Karpas-422 (cell line): ENCODE results near the gene KRT72. TPM values are rescaled to one million over a fixed set of nuclear protein-coding genes. Genes with fewer than 3 reads are reported as not detected.

ENCODE experiments used
- DNase-seq: peaks from one replicate; pipeline ENCODE4 v3.0.0-alpha.2; 2015
- H2AFZ ChIP-seq: fragments of 200-600 bp; sonication (generic); 2 replicates; pipeline ENCODE4 v1.6.1; 2014; ENCODE audit warnings: antibody characterized with exemption, low read length, mixed read lengths
- H3K27ac ChIP-seq: fragments of 200-600 bp; sonication (generic); 2 replicates; pipeline ENCODE4 v1.5.1; 2014; ENCODE audit warnings: mild to moderate bottlenecking, low read length, moderate library complexity
- H3K27me3 ChIP-seq: fragments of 200-600 bp; sonication (generic); 2 replicates; pipeline ENCODE4 v1.6.1; 2014; ENCODE audit warnings: low read length, mixed read lengths
- H3K36me3 ChIP-seq: fragments of 200-600 bp; sonication (generic); 2 replicates; pipeline ENCODE4 v1.6.1; 2014; ENCODE audit warnings: low read length, mixed read lengths; ENCODE audit not compliant: insufficient read depth
- H3K4me1 ChIP-seq: fragments of 200-600 bp; sonication (generic); 2 replicates; pipeline ENCODE4 v1.6.1; 2014; ENCODE audit warnings: mild to moderate bottlenecking, low read length, mixed read lengths
- H3K4me2 ChIP-seq: fragments of 200-600 bp; sonication (generic); 2 replicates; pipeline ENCODE4 v1.6.1; 2014; ENCODE audit warnings: low read length, low read depth, mild to moderate bottlenecking; ENCODE audit not compliant: poor library complexity, severe bottlenecking
- H3K4me3 ChIP-seq: fragments of 200-600 bp; sonication (generic); 2 replicates; pipeline ENCODE4 v1.5.1; 2014; ENCODE audit warnings: mild to moderate bottlenecking, antibody characterized with exemption, low read length, mixed read lengths
- H3K79me2 ChIP-seq: fragments of 200-600 bp; sonication (generic); 2 replicates; pipeline ENCODE4 v1.6.1; 2014; ENCODE audit warnings: mild to moderate bottlenecking, low read length, mixed read lengths
- H3K9ac ChIP-seq: fragments of 200-600 bp; sonication (generic); 2 replicates; pipeline ENCODE4 v1.6.0; 2014; ENCODE audit warnings: low read length
- H3K9me2 ChIP-seq: fragments of 200-600 bp; sonication (generic), shearing (Covaris generic); replicated peaks from 2 replicates; pipeline ENCODE4 v1.6.0; 2014; ENCODE audit warnings: mild to moderate bottlenecking, low read length, moderate library complexity; ENCODE audit not compliant: insufficient read depth
- H3K9me3 ChIP-seq: fragments of 300-700, 200-600 bp; sonication (generic); 2 replicates; pipeline ENCODE4 v1.6.1; 2014; ENCODE audit warnings: low read length, mixed read lengths
- H4K20me1 ChIP-seq: fragments of 200-600 bp; sonication (generic); 2 replicates; pipeline ENCODE4 v1.6.1; 2014; ENCODE audit warnings: mild to moderate bottlenecking, antibody characterized with exemption, low read length, low read depth; ENCODE audit not compliant: insufficient read depth
- total RNA-seq: library from RNA; depleted of rRNA; stranded (reverse); fragments of >200 nt; shearing (Covaris generic); gene quantifications from 2 replicates; pipeline ENCODE4 v1.2.3, GENCODE V29; 2014; ENCODE audit warnings: low replicate concordance

KRT72 gene
- total RNA-seq, 1 experiment from 2014 or later, result not detected

DNA sequence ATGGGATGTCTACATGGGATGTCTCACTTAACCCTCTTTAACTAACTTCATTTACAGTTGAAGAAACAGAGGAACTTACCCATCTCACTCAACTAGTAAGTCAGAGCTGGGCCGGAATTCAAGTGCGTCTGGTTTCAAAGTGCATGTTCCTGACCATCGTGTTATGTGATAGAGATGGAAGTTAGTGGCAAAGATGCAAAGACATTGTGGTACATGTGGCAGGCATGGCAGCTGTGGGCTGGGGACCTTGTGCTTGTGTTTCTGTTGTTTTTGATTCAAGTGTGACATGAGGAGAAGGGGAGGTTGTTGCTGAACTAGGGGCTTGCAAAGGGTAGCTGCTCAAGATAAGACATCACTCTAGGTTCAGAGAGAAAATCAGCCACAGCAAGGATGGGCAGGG is 25.3 kb downstream of the KRT72 start:
- no peaks in the 10 kb centered on the region; the same call in 1 of the 2 replicates for H4K20me1 ChIP-seq
- H3K27ac ChIP-seq, result no peak overlapping the region
- H2AFZ ChIP-seq, result no peak overlapping the region
- H3K4me3 ChIP-seq, result no peak overlapping the region
- no peaks in the 10 kb centered on the region for H3K79me2 ChIP-seq
- peaks cover 10% of the 10 kb centered on the region for H3K4me1 ChIP-seq
- no peak overlapping the region for H3K4me2 ChIP-seq
- H3K9ac ChIP-seq, result no peak overlapping the region
- H3K27me3 ChIP-seq, result no peaks in the 10 kb centered on the region
- H3K36me3 ChIP-seq, result no peaks in the 10 kb centered on the region
- H3K9me3 ChIP-seq, result no peaks in the 10 kb centered on the region
- H3K9me2 ChIP-seq, result no peaks in the 10 kb centered on the region
- no peak for DNase-seq

DNA sequence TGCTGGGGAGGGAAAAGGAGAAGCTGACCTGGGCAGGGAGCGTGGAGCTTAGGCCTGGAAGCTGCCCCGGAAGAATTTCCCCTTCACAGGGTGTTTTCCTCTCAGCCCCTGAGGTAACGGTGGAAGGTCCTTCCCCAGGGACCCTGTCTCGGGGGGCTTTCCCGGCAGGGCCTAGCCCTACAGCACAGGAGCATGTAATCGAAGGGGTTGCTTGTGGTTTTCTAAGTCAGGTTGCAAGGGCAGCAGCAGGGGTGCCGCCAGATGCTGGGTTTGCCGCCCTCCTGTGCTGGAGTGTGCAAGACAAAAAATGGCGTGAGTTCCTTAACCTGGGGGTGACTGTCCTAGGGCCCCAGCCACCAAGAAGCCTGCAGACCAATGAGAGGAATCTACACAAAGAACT is 26.0 kb downstream of the KRT72 start:
- peaks cover 4% of the 10 kb centered on the region for H3K4me1 ChIP-seq
- no peaks in the 10 kb centered on the region for H3K9me2 ChIP-seq
- no peaks in the 10 kb centered on the region for H3K79me2 ChIP-seq
- H4K20me1 ChIP-seq, result no peaks in the 10 kb centered on the region; the same call in 1 of the 2 replicates
- H3K27ac ChIP-seq, result no peak overlapping the region
- no peak overlapping the region for H2AFZ ChIP-seq
- H3K9ac ChIP-seq, result no peak overlapping the region
- H3K36me3 ChIP-seq, result no peaks in the 10 kb centered on the region
- DNase-seq, result no peak
- H3K4me3 ChIP-seq, result no peak overlapping the region
- no peaks in the 10 kb centered on the region for H3K27me3 ChIP-seq
- no peaks in the 10 kb centered on the region for H3K9me3 ChIP-seq
- H3K4me2 ChIP-seq, result no peak overlapping the region

DNA sequence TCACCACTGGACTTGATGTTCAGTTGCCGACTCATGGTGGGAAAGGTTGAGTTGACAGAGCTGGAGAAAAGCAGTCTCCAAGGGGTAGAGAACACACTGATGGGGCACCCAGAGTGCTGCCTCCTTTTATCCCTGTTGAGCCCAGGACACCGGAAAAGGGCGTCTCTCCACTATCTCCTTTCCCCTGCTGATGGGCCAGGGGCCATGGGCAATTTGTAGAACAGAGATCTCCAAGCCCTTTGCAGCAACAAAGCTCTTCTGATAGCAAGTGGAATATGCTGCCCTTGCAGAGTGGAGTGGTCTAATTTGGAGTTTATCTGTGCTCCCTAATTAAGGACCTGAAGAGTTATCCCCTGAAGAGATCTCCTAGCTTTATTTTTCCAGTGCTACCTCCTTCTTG is 27.5 kb downstream of the KRT72 start, which contains the start of gene KRT74:
KRT74 (minus strand) TSS at position 101 of the 400 bp plus-strand sequence; CDS start at position 35, 66 bp downstream.
- H3K4me3 ChIP-seq, result no peak within 1 kb of the TSS
- H4K20me1 ChIP-seq, result no peaks in the 10 kb centered on the region; the same call in 1 of the 2 replicates
- no peak within 1 kb of the TSS for H3K9ac ChIP-seq
- H3K79me2 ChIP-seq, result no peaks in the 10 kb centered on the region
- H3K36me3 ChIP-seq, result no peaks in the 10 kb centered on the region
- no peak for DNase-seq
- H3K4me1 ChIP-seq, result no peaks in the 10 kb centered on the region; the same call in 1 of the 2 replicates
- H3K9me3 ChIP-seq, result no peaks in the 10 kb centered on the region
- no peak within 1 kb of the TSS for H3K4me2 ChIP-seq
- H3K9me2 ChIP-seq, result no peaks in the 10 kb centered on the region
- no peak within 1 kb of the TSS for H3K27ac ChIP-seq
- no peak within 1 kb of the TSS for H2AFZ ChIP-seq
- no peaks in the 10 kb centered on the region for H3K27me3 ChIP-seq

DNA sequence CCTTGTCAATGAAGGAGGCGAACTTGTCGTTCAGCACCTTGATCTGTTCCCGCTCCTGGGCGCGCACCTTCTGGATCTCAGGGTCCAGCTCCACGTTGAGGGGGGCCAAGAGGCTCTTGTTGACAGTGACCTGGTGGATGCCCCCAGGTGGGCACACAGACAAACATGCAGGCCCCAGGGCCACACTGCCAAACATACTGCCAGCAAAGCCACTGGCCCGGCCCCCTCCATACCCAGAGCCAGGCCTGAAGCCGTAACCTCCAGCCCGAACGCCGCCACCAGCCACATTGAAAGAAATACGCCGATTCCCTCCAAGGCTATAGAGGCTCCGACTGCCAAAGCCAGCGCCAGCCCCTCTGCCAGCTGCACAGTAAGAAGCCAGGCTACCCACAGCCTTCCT is 28.0 kb downstream of the KRT72 start:
- Histone ChIP-seq H2AFZ (no peak overlapping the region), H3K4me2 (no peak overlapping the region), H3K79me2 (no peaks in the 10 kb centered on the region), H3K4me3 (no peak overlapping the region), H3K27ac (no peak overlapping the region), H3K36me3 (no peaks in the 10 kb centered on the region), H4K20me1 (no peaks in the 10 kb centered on the region; the same call in 1 of the 2 replicates), H3K4me1 (no peaks in the 10 kb centered on the region; the same call in 1 of the 2 replicates), H3K27me3 (no peaks in the 10 kb centered on the region), H3K9me3 (no peaks in the 10 kb centered on the region), H3K9me2 (no peaks in the 10 kb centered on the region), H3K9ac (no peak overlapping the region)
- no peak for DNase-seq

DNA sequence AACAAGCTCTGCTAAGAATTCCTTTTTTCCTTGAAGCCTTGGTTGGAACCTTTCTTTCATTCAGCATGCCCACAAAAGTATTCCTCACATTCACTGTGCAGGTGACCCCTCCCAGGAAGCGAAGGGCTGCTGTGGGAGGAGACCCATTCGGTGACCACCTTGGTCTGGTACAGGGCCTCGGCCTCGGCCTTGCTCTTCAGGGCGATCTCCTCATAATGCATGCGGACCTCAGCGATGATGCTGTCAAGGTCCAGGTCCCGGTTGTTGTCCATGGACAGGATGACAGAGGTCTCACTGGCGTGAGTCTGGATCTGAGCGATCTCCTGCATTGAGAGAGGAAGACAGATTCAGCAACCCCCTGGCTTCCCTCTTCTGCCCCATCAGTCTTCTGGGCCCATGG is 30.8 kb downstream of the KRT72 start:
- no peaks in the 10 kb centered on the region for H4K20me1 ChIP-seq
- H3K4me1 ChIP-seq, result no peaks in the 10 kb centered on the region; the same call in 1 of the 2 replicates
- no peaks in the 10 kb centered on the region for H3K9me2 ChIP-seq
- H3K36me3 ChIP-seq, result no peaks in the 10 kb centered on the region
- H2AFZ ChIP-seq, result no peak overlapping the region
- H3K79me2 ChIP-seq, result no peaks in the 10 kb centered on the region
- no peak overlapping the region for H3K9ac ChIP-seq
- no peaks in the 10 kb centered on the region for H3K9me3 ChIP-seq
- no peak overlapping the region for H3K4me3 ChIP-seq
- no peak overlapping the region for H3K27ac ChIP-seq
- no peaks in the 10 kb centered on the region for H3K27me3 ChIP-seq
- no peak for DNase-seq
- no peak overlapping the region for H3K4me2 ChIP-seq

DNA sequence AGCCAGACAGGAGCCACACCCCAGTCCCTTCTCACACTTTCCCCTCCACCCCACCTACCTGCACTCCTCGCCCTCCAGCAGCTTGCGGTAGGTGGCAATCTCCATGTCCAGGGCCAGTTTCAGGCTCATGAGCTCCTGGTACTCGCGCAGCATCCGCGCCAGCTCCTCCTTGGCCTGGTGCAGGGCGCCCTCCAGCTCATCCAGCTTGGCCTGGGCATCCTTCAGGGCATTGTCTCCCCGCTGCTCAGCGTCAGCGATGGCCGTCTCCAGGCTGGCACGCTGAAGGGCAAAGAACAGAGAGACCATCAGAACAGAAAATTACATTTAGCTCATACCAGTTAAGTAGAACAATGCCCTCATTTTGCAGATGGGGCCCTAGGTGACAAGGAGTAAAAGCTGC is 33.2 kb downstream of the KRT72 start:
- no peak overlapping the region for H3K4me3 ChIP-seq
- DNase-seq, result no peak
- H3K4me1 ChIP-seq, result no peaks in the 10 kb centered on the region
- H4K20me1 ChIP-seq, result 0 out of 2 replicates have a peak, but pooled peaks cover 4% of the 10 kb centered on the region
- H3K36me3 ChIP-seq, result no peaks in the 10 kb centered on the region
- H3K4me2 ChIP-seq, result no peak overlapping the region
- no peak overlapping the region for H3K27ac ChIP-seq
- no peak overlapping the region for H2AFZ ChIP-seq
- H3K9ac ChIP-seq, result no peak overlapping the region
- no peaks in the 10 kb centered on the region for H3K9me3 ChIP-seq
- H3K79me2 ChIP-seq, result no peaks in the 10 kb centered on the region
- no peaks in the 10 kb centered on the region for H3K27me3 ChIP-seq
- H3K9me2 ChIP-seq, result no peaks in the 10 kb centered on the region

DNA sequence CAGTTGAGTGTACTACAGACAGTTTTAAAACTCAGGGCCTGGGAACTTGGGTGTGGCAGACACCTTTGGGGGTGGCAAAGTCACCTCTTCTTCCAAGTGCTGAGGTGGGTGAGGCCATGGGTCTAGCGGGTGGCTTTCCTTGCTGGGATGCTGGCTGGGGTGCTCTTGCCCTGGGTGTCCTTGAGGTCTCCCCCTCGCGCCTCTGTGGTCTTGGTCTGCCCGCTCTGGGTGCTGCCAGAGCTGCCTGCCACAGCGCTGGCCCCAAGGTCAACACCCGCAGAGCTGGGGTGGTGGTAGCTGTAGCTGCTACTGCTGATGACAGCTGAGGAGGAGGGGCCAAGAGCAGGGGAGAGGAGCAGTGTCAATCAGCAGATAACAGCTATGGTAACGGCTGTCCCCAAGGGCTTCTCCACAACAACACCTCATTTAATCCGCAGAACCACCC is 34.4 kb downstream of the KRT72 start:
- Histone ChIP-seq H3K4me2 (no peak overlapping the region), H3K36me3 (no peaks in the 10 kb centered on the region), H3K4me1 (no peaks in the 10 kb centered on the region), H3K9ac (no peak overlapping the region), H2AFZ (no peak overlapping the region), H3K27me3 (no peaks in the 10 kb centered on the region), H4K20me1 (0 out of 2 replicates have a peak, but pooled peaks cover 4% of the 10 kb centered on the region), H3K79me2 (no peaks in the 10 kb centered on the region), H3K4me3 (no peak overlapping the region), H3K9me3 (no peaks in the 10 kb centered on the region), H3K9me2 (no peaks in the 10 kb centered on the region), H3K27ac (no peak overlapping the region)
- no peak for DNase-seq

DNA sequence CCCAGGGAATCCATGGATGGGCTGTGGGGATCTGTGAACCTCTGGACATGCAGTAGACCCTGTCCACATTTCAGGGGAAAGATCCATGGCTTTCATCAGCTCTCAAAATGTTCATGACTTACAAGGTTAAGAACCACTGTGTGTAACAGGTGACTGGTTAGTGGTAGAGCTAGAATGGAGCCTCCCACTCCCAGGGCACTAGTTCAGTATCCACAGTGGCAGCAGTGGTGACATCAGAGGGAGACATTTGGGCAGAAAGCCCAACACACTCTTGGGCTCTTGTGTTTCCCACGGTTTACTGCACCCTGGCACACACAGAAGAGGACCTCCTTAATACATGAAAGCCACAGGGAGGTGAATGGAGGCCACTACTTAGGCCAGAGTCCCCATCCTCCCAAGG is 36.7 kb downstream of the KRT72 start:
- H3K4me1 ChIP-seq, result no peaks in the 10 kb centered on the region
- no peak for DNase-seq
- no peaks in the 10 kb centered on the region for H3K9me2 ChIP-seq
- H3K4me2 ChIP-seq, result no peak overlapping the region
- H3K9ac ChIP-seq, result no peak overlapping the region
- H4K20me1 ChIP-seq, result 0 out of 2 replicates have a peak, but pooled peaks cover 4% of the 10 kb centered on the region
- H3K79me2 ChIP-seq, result no peaks in the 10 kb centered on the region
- no peaks in the 10 kb centered on the region for H3K36me3 ChIP-seq
- H2AFZ ChIP-seq, result no peak overlapping the region
- no peaks in the 10 kb centered on the region for H3K27me3 ChIP-seq
- no peak overlapping the region for H3K4me3 ChIP-seq
- no peak overlapping the region for H3K27ac ChIP-seq
- H3K9me3 ChIP-seq, result no peaks in the 10 kb centered on the region
